ENCODE results near the gene FAU. TPM values are rescaled to one million over a fixed set of nuclear protein-coding genes. Genes with fewer than 3 reads are reported as not detected.

FAU gene
- total and polyA plus RNA-seq, 9 of the 15 experiments (the other 6 are each of a cell fraction or from before 2014, with no cell fraction given), result 433 to 1,827 (median 942) TPM

- Histone ChIP-seq H3K4me3 (no peak overlapping the region), H2AFZ (ENCODE audit: low read depth, low read length) (no peak overlapping the region), H3K27me3 (ENCODE audit: control insufficient read depth in 2 of 2, insufficient read depth in 2 of 2, low read length in 2 of 2) (no peaks in the 10 kb centered on the region), H3K79me2 (ENCODE audit: control insufficient read depth, insufficient read depth, low read length) (peaks cover 61% of the 10 kb centered on the region), H3K4me2 (ENCODE audit: insufficient read depth, low read length) (peak overlapping the region; percentile 15; the same call in 1 of the 2 replicates), H3K27ac (ENCODE audit: extremely low read depth, low read depth, low read length) (0 out of 3 replicates have a peak overlapping the region, but pooled peaks have one; percentile 16), H4K20me1 (replicated peaks; ENCODE audit: control insufficient read depth, insufficient read depth, low read length) (no peaks in the 10 kb centered on the region), H3K9me3 (replicated peaks; ENCODE audit: control insufficient read depth, insufficient read depth, low read depth, low read length) (no peaks in the 10 kb centered on the region), H3K9ac (ENCODE audit: insufficient read depth in 1 of 2, low read depth in 2 of 2, low read length in 2 of 2) (no peak overlapping the region; a peak in 1 of 4 replicates), H3K9me1 (ENCODE audit: control insufficient read depth, insufficient read depth, low read length) (no peaks in the 10 kb centered on the region), H3K36me3 (ENCODE audit: control insufficient read depth, insufficient read depth, low read length) (peaks cover 61% of the 10 kb centered on the region), H3K4me1 (replicated peaks in 1 of 2; ENCODE audit: control insufficient read depth in 2 of 2, insufficient read depth in 2 of 2, low read length in 2 of 2) (peaks cover 28 to 35% of the 10 kb centered on the region in 2 experiments)
- DNase-seq (ENCODE audit: extremely low read depth in 1 of 4, low spot score in 3 of 4), result peak in 1 of 4 experiments; percentile 4
- WGBS (ENCODE audit: insufficient coverage, low coverage, missing lambda C conversion rate), result 69% methylated on average over 18 of the region's 18 CpGs
- intact Hi-C loops (cut with micrococcal nuclease), result loop anchor here (10.0 kb wide), 2 partner anchors 197 to 233 kb away; partner anchors contain the start of gene CDC42EP2
- POLR2A ChIA-PET, result interaction anchor here (0.6 to 9.5 kb wide), 21 partner anchors 10 to 353 kb away, joined by 3 to 182 read pairs (median 4); partner anchors contain the start of genes CAPN1, DPF2, SPDYC and SYVN1
- BruUV-seq (replicated peaks), result no TSS peak
- no peak for FAIRE-seq
- TF ChIP-seq, protein P1, sequence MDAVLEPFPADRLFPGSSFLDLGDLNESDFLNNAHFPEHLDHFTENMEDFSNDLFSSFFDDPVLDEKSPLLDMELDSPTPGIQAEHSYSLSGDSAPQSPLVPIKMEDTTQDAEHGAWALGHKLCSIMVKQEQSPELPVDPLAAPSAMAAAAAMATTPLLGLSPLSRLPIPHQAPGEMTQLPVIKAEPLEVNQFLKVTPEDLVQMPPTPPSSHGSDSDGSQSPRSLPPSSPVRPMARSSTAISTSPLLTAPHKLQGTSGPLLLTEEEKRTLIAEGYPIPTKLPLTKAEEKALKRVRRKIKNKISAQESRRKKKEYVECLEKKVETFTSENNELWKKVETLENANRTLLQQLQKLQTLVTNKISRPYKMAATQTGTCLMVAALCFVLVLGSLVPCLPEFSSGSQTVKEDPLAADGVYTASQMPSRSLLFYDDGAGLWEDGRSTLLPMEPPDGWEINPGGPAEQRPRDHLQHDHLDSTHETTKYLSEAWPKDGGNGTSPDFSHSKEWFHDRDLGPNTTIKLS (IDR thresholded peaks at IDR 0.05; ENCODE audit: borderline replicate concordance, low read depth), result no peak
- TF ChIP-seq, protein P2, sequence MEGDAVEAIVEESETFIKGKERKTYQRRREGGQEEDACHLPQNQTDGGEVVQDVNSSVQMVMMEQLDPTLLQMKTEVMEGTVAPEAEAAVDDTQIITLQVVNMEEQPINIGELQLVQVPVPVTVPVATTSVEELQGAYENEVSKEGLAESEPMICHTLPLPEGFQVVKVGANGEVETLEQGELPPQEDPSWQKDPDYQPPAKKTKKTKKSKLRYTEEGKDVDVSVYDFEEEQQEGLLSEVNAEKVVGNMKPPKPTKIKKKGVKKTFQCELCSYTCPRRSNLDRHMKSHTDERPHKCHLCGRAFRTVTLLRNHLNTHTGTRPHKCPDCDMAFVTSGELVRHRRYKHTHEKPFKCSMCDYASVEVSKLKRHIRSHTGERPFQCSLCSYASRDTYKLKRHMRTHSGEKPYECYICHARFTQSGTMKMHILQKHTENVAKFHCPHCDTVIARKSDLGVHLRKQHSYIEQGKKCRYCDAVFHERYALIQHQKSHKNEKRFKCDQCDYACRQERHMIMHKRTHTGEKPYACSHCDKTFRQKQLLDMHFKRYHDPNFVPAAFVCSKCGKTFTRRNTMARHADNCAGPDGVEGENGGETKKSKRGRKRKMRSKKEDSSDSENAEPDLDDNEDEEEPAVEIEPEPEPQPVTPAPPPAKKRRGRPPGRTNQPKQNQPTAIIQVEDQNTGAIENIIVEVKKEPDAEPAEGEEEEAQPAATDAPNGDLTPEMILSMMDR (IDR thresholded peaks at IDR 0.05 in 2 of 3, conservative IDR thresholded peaks at IDR 0.05 in 1 of 3; ENCODE audit: insufficient read depth in 2 of 3, low read depth in 1 of 3, low read length in 3 of 3), result 0 out of 6 replicates have a peak, but pooled peaks of 1 of the 3 experiments have one; percentile 6
- no peak for TF ChIP-seq RFX7 (CRISPR knock-in tag; IDR thresholded peaks at IDR 0.05)
- 0 out of 2 replicates have a peak, but pooled peaks have one; percentile 20 for TF ChIP-seq SMARCA5 (IDR thresholded peaks at IDR 0.05)
- TF ChIP-seq NR2F6 (CRISPR knock-in tag; IDR thresholded peaks at IDR 0.05), result 0 out of 2 replicates have a peak, but pooled peaks have one; percentile 58
- TF ChIP-seq MAFG (tag; conservative IDR thresholded peaks at IDR 0.05), result no peak
- TF ChIP-seq XRCC5 (IDR thresholded peaks at IDR 0.05; ENCODE audit: low read depth, low read length), result 0 out of 2 replicates have a peak, but pooled peaks have one; percentile 16
- TF ChIP-seq CCNT2 (IDR thresholded peaks at IDR 0.05; ENCODE audit: borderline replicate concordance, extremely low read depth, insufficient read length, low read depth, low read length), result no peak
- CTCF ChIA-PET (ENCODE audit: low intra/inter-chr PET ratio), result interaction anchor here (0.6 to 1.9 kb wide), 4 partner anchors 104 to 332 kb away, joined by 3 to 7 read pairs (median 4); partner anchors contain the start of gene ARL2
- no peak for ATAC-seq
- in situ Hi-C loops (cut with MboI), result no loop called here
Observed at GRCh38 chr11:65118097-65118837, 3.7 kb downstream of the FAU start.
